Mucosa of stomach (tissue), 1 donor: ENCODE measurements around the gene OTUB1.
"Not testable (repeated sequence)": the region's sequence is repeated elsewhere in the genome, so short reads cannot be mapped to it uniquely, and the experiment has no call there.

ENCODE experiments used
- H3K27me3 ChIP-seq: one replicate; pipeline ENCODE4 v1.7.0; 2013; ENCODE audit warnings: mild to moderate bottlenecking, low read length; ENCODE audit not compliant: control insufficient read depth, insufficient read depth
- H3K36me3 ChIP-seq: one replicate; pipeline ENCODE4 v1.7.0; 2013; ENCODE audit warnings: low read length; ENCODE audit not compliant: control insufficient read depth, insufficient read depth
- H3K4me1 ChIP-seq: one replicate; pipeline ENCODE4 v1.7.0; 2013; ENCODE audit warnings: mild to moderate bottlenecking, low read length; ENCODE audit not compliant: control insufficient read depth, insufficient read depth
- H3K4me3 ChIP-seq: one replicate; pipeline ENCODE4 v1.7.0; 2013; ENCODE audit warnings: low read length
- H3K9ac ChIP-seq: one replicate; pipeline ENCODE4 v1.7.0; 2013; ENCODE audit warnings: mild to moderate bottlenecking, low read length, moderate library complexity
- H3K9me3 ChIP-seq: one replicate; pipeline ENCODE4 v1.7.0; 2013; ENCODE audit warnings: mild to moderate bottlenecking, low read length, moderate library complexity; ENCODE audit not compliant: control insufficient read depth
- donor health status: Pancreatic carcinoma.

OTUB1 gene

DNA sequence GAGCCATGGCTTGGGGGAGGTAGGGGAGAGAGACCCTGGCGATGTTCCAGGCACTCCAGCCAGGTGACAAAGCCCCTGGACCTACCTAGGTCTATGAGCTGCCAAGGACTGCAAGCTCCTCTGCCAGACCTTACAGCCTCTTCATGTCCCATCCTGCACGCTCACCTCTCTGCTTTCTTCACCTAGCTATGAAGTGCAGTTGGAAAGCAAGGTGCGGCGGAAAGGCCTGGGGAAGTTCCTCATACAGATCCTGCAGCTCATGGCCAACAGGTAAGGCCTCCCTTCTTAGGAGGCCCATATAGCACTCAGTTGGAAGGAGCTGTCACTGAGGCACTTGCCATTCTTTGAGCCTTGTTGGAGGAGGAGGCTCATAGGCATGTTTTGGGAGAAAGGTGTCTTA lies 33.7 kb upstream of the OTUB1 start:
- Histone ChIP-seq H3K4me3 (no peak overlapping the region), H3K36me3 (peaks cover 13% of the 10 kb centered on the region), H3K9me3 (no peaks in the 10 kb centered on the region), H3K9ac (no peak overlapping the region), H3K4me1 (no peaks in the 10 kb centered on the region), H3K27me3 (no peaks in the 10 kb centered on the region)

DNA sequence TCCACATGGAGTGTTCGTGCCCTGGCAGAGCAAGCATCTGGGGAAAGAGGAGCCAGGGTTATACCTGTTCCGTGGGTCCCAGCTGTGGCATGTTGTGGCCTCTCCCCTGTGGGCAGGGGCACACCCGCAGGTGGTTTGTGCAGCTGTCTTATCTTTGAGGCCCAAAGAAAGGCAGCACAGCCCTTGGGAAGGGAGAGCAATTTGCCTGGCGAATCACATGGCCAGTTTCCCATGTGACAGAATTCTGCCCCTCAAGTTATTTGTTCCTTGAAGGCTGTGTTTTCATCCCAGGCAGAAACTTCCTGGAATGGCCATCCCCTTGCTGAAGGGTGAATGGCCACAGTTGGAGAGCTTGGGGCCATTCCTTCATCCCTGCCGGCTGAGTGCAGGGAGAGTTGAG lies 28.2 kb upstream of the OTUB1 start:
- Histone ChIP-seq H3K9me3 (no peaks in the 10 kb centered on the region), H3K4me1 (peaks cover 5% of the 10 kb centered on the region), H3K36me3 (peaks cover 13% of the 10 kb centered on the region), H3K4me3 (no peak overlapping the region), H3K27me3 (peaks cover 10% of the 10 kb centered on the region), H3K9ac (no peak overlapping the region)

DNA sequence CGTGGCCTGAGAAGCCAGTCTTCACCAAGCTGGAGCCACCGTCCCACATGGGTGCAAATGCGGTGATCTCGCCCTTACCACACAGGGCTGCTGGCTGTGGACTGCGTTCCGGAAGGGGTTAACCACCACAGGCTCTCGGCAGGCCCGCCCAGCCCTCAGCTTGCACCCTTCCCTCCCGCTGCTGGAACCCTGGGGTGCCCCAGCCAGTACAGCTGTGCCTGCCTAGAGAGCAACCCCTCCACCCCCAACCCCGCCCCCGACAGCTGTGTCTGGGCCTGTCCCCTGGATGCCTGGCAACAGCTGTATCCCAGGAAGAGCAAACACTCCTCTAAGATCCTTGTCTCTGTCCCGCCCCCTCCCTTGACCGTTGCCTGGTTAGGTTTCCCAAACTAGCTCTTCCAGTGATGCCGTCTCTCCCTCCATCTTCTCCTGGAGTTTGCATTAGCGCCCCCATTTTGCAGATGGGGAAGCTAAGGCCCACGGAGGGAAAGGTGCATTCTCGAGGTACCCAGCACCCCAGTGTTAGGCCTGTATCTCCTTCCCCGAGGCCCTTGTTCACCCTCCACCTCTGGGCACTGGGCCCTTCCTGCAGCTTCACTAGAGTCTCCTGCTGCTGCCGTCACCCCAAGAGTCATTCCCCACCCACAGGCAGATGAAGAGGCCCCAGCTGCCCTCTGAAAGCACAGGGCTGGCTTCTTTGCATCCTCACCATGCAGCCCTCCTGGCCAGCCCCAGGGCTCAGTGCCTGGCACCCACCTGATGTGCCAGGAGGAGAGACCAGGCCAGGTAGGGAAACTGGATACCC lies 24.4 kb upstream of the OTUB1 start:
- Histone ChIP-seq H3K36me3 (no peaks in the 10 kb centered on the region), H3K4me3 (no peak overlapping the region), H3K9me3 (no peaks in the 10 kb centered on the region), H3K27me3 (peaks cover 10% of the 10 kb centered on the region), H3K9ac (peak overlapping the region; percentile 15), H3K4me1 (peaks cover 5% of the 10 kb centered on the region)

DNA sequence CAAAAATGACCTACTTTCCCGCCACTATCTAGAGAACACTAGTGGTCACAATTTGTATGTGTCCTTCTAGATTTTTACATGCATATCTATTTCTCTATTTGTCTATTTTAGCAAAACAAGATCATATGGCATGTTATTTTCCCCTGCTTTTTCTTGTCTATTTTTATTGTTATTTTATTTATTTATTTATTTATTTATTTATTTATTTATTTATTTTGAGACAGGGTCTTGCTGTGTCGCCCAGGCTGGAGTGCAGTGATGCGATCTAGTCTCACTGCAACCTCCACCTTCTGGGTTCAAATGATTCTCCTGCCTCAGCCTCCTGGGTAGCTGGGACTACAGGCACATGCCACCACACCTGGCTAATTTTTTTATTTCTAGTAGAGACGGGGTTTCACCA lies 22.3 kb upstream of the OTUB1 start:
- not testable (repeated sequence) for H3K36me3 ChIP-seq, H3K9ac ChIP-seq, H3K4me1 ChIP-seq, H3K4me3 ChIP-seq, H3K9me3 ChIP-seq
- peaks cover 10% of the 10 kb centered on the region for H3K27me3 ChIP-seq

DNA sequence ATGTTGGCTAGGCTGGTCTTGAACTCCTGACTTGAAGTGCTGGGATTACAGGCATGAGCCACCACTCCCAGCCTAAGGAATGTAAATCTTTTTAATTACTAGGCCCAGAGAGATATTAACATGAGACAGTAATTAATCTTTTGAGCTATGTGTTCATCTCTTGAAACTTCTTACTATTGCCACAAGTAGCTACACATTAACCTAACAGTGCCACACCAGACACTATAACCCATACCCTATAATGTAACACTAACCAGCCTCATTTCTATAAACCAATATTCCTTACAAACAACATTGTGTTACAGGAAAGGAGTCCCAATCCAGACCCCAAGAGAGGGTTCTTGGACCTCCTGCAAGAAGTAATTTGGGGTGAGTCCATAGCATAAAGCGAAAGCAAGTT lies 19.8 kb upstream of the OTUB1 start:
- Histone ChIP-seq H3K36me3 (no peaks in the 10 kb centered on the region), H3K27me3 (peaks cover 10% of the 10 kb centered on the region), H3K9me3 (no peaks in the 10 kb centered on the region), H3K4me3 (no peak overlapping the region), H3K4me1 (peaks cover 5% of the 10 kb centered on the region), H3K9ac (no peak overlapping the region)

DNA sequence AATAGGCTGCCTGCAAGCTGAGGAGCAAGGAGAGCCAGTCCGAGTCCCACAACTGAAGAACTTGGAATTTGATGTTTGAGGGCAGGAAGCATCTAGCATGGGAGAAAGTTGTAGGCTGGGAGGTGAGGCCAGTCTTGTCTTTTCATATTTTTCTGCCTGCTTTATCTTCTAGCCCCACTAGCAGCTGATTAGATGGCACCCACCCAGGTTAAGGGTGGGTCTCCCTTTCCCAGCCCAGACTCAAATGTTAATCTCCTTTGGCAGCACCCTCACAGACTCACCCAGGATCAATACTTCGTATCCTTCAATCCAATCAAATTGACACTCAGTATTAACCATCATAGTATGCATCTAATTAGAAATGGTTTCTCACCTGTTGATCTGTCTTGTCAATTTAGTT lies 16.8 kb upstream of the OTUB1 start:
- Histone ChIP-seq H3K4me1 (no peaks in the 10 kb centered on the region), H3K36me3 (no peaks in the 10 kb centered on the region), H3K27me3 (no peaks in the 10 kb centered on the region), H3K9ac (no peak overlapping the region), H3K9me3 (no peaks in the 10 kb centered on the region), H3K4me3 (no peak overlapping the region)

DNA sequence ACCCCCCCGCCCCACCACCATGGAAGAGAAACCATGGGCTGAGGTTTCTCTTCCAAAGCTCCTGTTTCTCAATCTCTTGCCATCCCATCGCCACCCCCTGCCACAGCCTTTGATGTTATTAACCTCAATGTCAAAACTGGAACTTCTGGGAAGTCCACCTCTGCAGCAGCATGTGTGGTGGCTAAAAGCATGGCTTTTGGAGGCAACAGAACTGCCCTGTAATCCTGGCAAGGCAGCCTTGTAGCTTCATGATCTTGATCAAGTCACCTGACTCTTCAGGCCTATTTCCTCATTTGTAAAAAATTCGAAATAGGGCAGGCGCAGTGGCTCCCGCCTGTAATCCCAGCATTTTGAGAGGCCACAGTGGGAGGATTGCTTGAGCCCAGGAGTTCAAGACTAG lies 15.3 kb upstream of the OTUB1 start:
- no peaks in the 10 kb centered on the region for H3K27me3 ChIP-seq
- no peaks in the 10 kb centered on the region for H3K9me3 ChIP-seq
- H3K4me3 ChIP-seq = no peak overlapping the region
- no peaks in the 10 kb centered on the region for H3K36me3 ChIP-seq
- no peak overlapping the region for H3K9ac ChIP-seq
- peaks cover 4% of the 10 kb centered on the region for H3K4me1 ChIP-seq

DNA sequence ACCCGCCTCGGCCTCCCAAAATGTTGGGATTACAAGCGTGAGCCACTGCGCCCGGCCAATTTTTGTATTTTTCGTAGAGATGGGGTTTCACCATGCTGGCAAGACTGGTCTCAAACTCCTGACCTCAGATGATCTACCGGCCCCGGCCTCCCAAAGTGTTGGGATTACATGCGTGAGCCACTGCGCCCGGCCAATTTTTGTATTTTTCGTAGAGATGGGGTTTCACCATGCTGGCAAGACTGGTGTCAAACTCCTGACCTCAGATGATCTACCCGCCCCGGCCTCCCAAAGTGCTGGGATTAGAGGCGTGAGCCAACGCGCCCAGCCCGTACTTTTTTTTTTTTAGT lies 12.4 kb upstream of the OTUB1 start:
- H3K36me3 ChIP-seq, H3K27me3 ChIP-seq, H3K9ac ChIP-seq, H3K4me3 ChIP-seq, H3K9me3 ChIP-seq: not testable (repeated sequence)
- H3K4me1 ChIP-seq = peaks cover 20% of the 10 kb centered on the region

DNA sequence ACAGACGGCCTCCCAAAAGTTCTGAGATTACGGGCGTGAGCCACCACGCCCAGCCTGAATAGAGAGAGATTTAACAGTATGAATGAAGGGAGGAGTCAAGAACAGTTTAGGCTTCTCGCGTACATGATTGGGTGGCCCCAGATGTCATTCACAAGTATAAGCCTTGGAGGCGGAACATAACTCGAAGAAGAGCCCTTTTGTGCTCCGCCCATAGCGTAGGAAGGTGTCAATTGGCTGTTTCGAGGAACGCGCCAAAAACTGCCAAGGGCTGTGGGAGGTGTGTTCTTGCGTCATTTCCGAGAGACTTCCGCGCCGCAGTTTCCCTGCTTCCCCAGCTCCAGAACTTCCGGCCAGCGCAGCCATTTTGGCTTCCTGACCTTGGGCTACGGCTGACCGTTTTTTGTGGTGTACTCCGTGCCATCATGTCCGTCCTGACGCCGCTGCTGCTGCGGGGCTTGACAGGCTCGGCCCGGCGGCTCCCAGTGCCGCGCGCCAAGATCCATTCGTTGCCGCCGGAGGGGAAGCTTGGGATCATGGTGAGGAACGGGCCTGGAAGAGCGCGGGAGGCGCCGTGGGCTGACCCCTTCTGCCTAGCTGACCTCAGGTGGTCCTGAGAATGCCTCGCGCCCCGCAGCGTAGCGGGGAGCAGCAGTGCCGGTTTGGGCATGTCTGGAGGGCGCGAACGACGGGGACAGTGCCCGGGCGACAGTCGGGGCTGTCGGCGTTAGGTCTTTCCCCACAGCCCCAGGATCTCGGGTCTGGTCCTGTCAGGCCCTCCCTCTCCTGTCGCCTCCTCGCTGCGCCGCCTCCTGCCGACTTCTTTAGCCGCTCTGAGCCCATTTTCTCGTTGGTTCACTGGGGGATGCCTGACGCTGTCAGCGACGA lies 11.7 kb upstream of the OTUB1 start, which contains the start of gene COX8A:
TSS of gene COX8A (plus strand) at position 362 of the 885 bp plus-strand sequence. CDS start at position 423, 61 bp downstream.
- no peaks in the 10 kb centered on the region for H3K36me3 ChIP-seq
- H3K4me1 ChIP-seq = peaks cover 26% of the 10 kb centered on the region
- H3K27me3 ChIP-seq = no peaks in the 10 kb centered on the region
- H3K9me3 ChIP-seq = no peaks in the 10 kb centered on the region
- H3K4me3 ChIP-seq = peak within 1 kb of the TSS; percentile 98
- H3K9ac ChIP-seq = peak within 1 kb of the TSS; percentile 99

DNA sequence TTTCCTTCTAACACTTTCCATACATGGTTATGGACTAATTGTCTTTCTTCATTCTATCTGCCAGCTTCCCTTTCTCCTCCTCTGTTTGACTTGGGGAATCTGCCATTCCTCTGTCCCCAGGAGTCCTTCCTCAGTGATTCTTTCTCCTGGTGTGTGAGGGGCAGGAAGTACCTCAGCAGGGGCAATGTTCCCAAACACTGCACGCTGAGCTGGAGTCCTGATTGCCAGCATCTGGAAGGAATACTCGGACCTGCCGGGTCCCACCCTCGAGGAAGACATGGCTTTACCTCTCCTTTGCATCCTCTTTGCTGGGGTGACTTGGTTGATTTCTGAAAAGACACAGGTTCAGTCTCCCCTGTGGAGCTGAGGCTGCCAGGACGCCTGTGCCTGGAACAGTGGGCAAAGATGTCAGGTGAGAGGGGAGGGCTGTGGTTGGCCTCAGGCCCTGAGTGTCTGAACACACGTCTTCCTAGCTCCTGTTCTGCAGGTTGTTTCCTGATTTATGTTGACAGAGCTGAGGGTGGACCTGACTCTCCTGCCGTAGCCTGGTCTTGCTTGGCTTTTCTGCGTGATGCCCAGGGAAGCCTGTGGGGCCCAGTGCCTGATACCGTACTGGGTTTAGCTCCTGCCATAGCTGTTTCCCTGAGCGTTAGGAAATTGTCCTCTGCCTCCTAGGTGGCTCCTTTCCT lies 7.5 kb upstream of the OTUB1 start:
- Histone ChIP-seq H3K9ac (peak overlapping the region; percentile 3), H3K4me1 (peaks cover 26% of the 10 kb centered on the region), H3K9me3 (no peaks in the 10 kb centered on the region), H3K4me3 (no peak overlapping the region), H3K36me3 (no peaks in the 10 kb centered on the region), H3K27me3 (no peaks in the 10 kb centered on the region)

DNA sequence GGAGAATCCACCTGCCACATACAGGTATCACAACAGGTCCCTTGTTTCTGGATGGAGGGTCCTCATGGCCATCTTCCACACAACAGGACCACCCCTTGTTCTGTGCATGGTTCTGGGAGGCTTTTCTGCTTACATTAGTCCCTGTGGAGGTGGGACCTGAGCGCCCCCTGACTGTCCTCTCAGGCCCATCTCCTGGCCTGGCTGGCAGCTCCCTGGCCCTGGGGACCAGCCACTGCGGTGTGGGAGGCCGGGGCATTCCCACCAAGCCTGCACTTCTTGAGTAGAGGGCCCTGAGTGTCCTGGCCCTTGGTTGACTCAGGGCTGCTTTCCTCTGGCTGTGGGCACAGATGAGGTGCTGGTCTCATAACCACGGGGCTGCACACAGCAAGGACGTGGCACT lies 6.8 kb upstream of the OTUB1 start:
- Histone ChIP-seq H3K9me3 (no peaks in the 10 kb centered on the region), H3K36me3 (no peaks in the 10 kb centered on the region), H3K9ac (peak overlapping the region; percentile 3), H3K4me1 (peaks cover 26% of the 10 kb centered on the region), H3K27me3 (no peaks in the 10 kb centered on the region), H3K4me3 (no peak overlapping the region)

DNA sequence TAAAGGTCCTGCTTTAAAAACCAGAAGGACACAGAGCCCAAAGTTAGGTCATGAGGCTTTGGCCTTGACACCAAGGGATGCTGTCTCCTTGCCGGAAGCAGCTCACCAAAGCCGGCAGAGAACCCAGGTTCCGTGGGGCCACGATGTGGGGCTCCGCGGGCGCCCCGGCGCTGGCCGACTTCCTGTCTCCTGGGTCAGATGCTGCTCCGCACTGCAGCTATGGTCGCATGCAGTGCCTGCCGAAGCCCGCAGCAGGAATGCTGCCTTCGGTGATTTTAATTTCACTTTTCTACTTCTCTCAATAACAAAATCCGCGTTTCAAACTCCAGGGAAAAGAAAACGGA lies 454 bp upstream of the OTUB1 start:
- Histone ChIP-seq H3K36me3 (no peaks in the 10 kb centered on the region), H3K9me3 (no peaks in the 10 kb centered on the region), H3K9ac (peak overlapping the region; percentile 87), H3K4me1 (peaks cover 11% of the 10 kb centered on the region), H3K27me3 (no peaks in the 10 kb centered on the region), H3K4me3 (peak overlapping the region; percentile 65)
